A549 (cell line): Measurements from ENCODE around the gene TMX1. TPM values are rescaled to one million over a fixed set of nuclear protein-coding genes. Genes with fewer than 3 reads are reported as not detected.

Source experiments
- ATAC-seq, 2 experiments: fragments of 200-7000 bp in 1 of 2; fragments of >200 bp in 1 of 2; cut with Nextera tagmentation in 1 of 2; cut with Tn5 transposase in 1 of 2; 3 replicates each; pipeline versions ENCODE4 v1.8.0 to v1.9.1; 2018 to 2020; ENCODE audit warnings: mild to moderate bottlenecking in 1 of 2, moderate library complexity in 1 of 2
- CTCF ChIA-PET: fragments of 300-600 bp; sonication (Branson Sonifier 250); formaldehyde crosslinking; extraction: SDS; loops from one replicate; lab custom pipeline; 2021; ENCODE audit warnings: antibody characterized with exemption, inconsistent platforms; lab: Yijun Ruan, JAX
- POLR2A ChIA-PET: fragments of 350-600 bp; formaldehyde crosslinking; extraction: SDS; loops from one replicate; lab custom pipeline; 2021; ENCODE audit warnings: antibody characterized with exemption, inconsistent platforms; lab: Yijun Ruan, JAX
- DNase-seq, 2 experiments: peaks; one replicate each; pipeline versions ENCODE4 v3.0.0 to v3.0.0-alpha.2; 2011 to 2016; ENCODE audit warnings: low read depth in 1 of 2, low spot score in 1 of 2
- FAIRE-seq: peaks from 2 replicates; lab custom pipeline; 2011; peaks lifted over from hg19 to GRCh38; lab: Jason Lieb, UNC
- H3K27ac ChIP-seq, 2 experiments: fragments of >200 bp; sonication (Bioruptor Twin); formaldehyde crosslinking; 3 replicates each; pipeline ENCODE4 v1.5.1; 2016 to 2017
- H3K4me1 ChIP-seq: fragments of >200 bp; sonication (Bioruptor Twin); formaldehyde crosslinking; 3 replicates; pipeline ENCODE4 v1.6.1; 2016
- H3K4me2 ChIP-seq: fragments of >200 bp; sonication (Bioruptor Twin); formaldehyde crosslinking; 3 replicates; pipeline ENCODE4 v1.6.1; 2016
- H3K4me3 ChIP-seq: fragments of >200 bp; sonication (Bioruptor Twin); formaldehyde crosslinking; 3 replicates; pipeline ENCODE4 v1.5.1; 2016
- H3K9me3 ChIP-seq: fragments of >200 bp; sonication (Bioruptor Twin); formaldehyde crosslinking; 3 replicates; pipeline ENCODE4 v1.6.1; 2016
- EHMT2 ChIP-seq: fragments of 200-600 bp; sonication (generic); IDR thresholded peaks from 2 replicates; pipeline ENCODE4 v1.6.1; 2016; ENCODE audit warnings: antibody characterized with exemption, low read depth, mild to moderate bottlenecking, moderate library complexity
- FOSB ChIP-seq: fragments of 250-450 bp; sonication (Bioruptor Pico); IDR thresholded peaks from 2 replicates; pipeline ENCODE4 v1.5.0; 2020; ENCODE audit warnings: mild to moderate bottlenecking, moderate library complexity
- FOSL2 ChIP-seq, 2 experiments: fragments of 450-650 bp in 1 of 2; fragments of >200 bp in 1 of 2; sonication (Bioruptor Twin) in 1 of 2; formaldehyde crosslinking; IDR thresholded peaks; 2 replicates each; pipeline versions ENCODE4 v1.5.0 to v1.6.1; 2016 to 2020; ENCODE audit warnings: mild to moderate bottlenecking in 1 of 2, moderate library complexity in 1 of 2
- HDAC2 ChIP-seq: fragments of 200-600 bp; sonication (generic); IDR thresholded peaks from 2 replicates; pipeline ENCODE4 v1.6.1; 2016
- JUNB ChIP-seq: fragments of >200 bp; sonication (Bioruptor Twin); formaldehyde crosslinking; IDR thresholded peaks from 2 replicates; pipeline ENCODE4 v1.6.1; 2016
- KDM1A ChIP-seq: fragments of 200-600 bp; sonication (generic); IDR thresholded peaks from 2 replicates; pipeline ENCODE4 v1.6.1; 2016; ENCODE audit warnings: low read depth, mild to moderate bottlenecking
- KDM5A ChIP-seq: fragments of 200-600 bp; sonication (generic); IDR thresholded peaks from 2 replicates; pipeline ENCODE4 v1.6.1; 2016; ENCODE audit warnings: antibody characterized with exemption, mild to moderate bottlenecking
- PHF8 ChIP-seq: fragments of 200-600 bp; sonication (generic); IDR thresholded peaks from 2 replicates; pipeline ENCODE4 v1.6.1; 2016; ENCODE audit warnings: low read depth, mild to moderate bottlenecking, antibody characterized with exemption, moderate library complexity, borderline replicate concordance
- RAD21 ChIP-seq, 2 experiments: fragments of >200 bp in 1 of 2; sonication (Bioruptor Twin) in 1 of 2; formaldehyde crosslinking in 1 of 2; IDR thresholded peaks in 1 of 2; conservative IDR thresholded peaks in 1 of 2; 2 replicates in 1 of 2; 3 replicates in 1 of 2; pipeline ENCODE4 v1.6.1; 2012 to 2018; ENCODE audit warnings: inconsistent platforms in 1 of 2
- SREBF2 ChIP-seq: fragments of 450-650 bp; IDR thresholded peaks from 2 replicates; pipeline ENCODE4 v1.6.1; 2014; ENCODE audit warnings: mild to moderate bottlenecking, moderate library complexity
- ZSCAN20 ChIP-seq: fragments of 250-450 bp; sonication (Bioruptor Pico); IDR thresholded peaks from 2 replicates; pipeline ENCODE4 v1.8.0; 2022; ENCODE audit warnings: mild to moderate bottlenecking, moderate library complexity
- WGBS: methylation state at CpG from one replicate; pipeline ENCODE4 v1.1.6; 2017; ENCODE audit errors: missing lambda C conversion rate; 5-methylcytosine and 5-hydroxymethylcytosine counted together
- polyA plus RNA-seq, 4 experiments: library from polyadenylated mRNA; depleted of rRNA in 3 of 4; stranded (reverse); fragments of >200 nt; fragmentation: RNase III in 1 of 4; extraction: RNeasy Plus Mini Kit Qiagen cat#74134 plus additional on column Dnase treatment in 1 of 4; gene quantifications; 2 replicates in 3 of 4; 3 replicates in 1 of 4; pipeline ENCODE4 v1.2.3, GENCODE V29; 2011 to 2017
- TF ChIP-seq, protein P1 (sequence below): fragments of 150-350 bp; IDR thresholded peaks from 2 replicates; pipeline ENCODE4 v1.6.1; 2014; ENCODE audit warnings: low read depth, mild to moderate bottlenecking, low read length
- TF ChIP-seq, protein P2 (sequence below): fragments of 200-600 bp; sonication (generic); IDR thresholded peaks from 2 replicates; pipeline ENCODE4 v1.6.1; 2016; ENCODE audit warnings: antibody characterized with exemption, mild to moderate bottlenecking, moderate library complexity
- TF ChIP-seq, protein P3 (sequence below): IDR thresholded peaks from 2 replicates; pipeline ENCODE4 v1.6.1; 2012
- TF ChIP-seq, protein P4 (sequence below): fragments of 250-450 bp; sonication (Bioruptor Pico); IDR thresholded peaks from 2 replicates; pipeline ENCODE4 v1.5.0; 2021; ENCODE audit warnings: mild to moderate bottlenecking, moderate library complexity, borderline replicate concordance

The TMX1 gene
- polyA plus RNA-seq, 2 of the 4 experiments (the other 2 are of a cell fraction): 58.6 to 64.0 TPM

- ATAC-seq: no peak
- WGBS: 74% methylated on average over 1 of the region's 1 CpG
- CTCF ChIA-PET: interaction anchor here (0.6 to 3.4 kb wide), 5 partner anchors 9 to 772 kb away, joined by 3 to 17 read pairs (median 3); no protein-coding TSS in a partner anchor
- FAIRE-seq: no peak
- Histone ChIP-seq H3K4me3 (no peak overlapping the region), H3K4me2 (no peak overlapping the region), H3K27ac (no peak overlapping the region), H3K9me3 (no peaks in the 10 kb centered on the region), H3K4me1 (0 out of 3 replicates have a peak, but pooled peaks cover 3% of the 10 kb centered on the region)
- POLR2A ChIA-PET: no interaction called here
- TF ChIP-seq SREBF2: no peak
- no peak for TF ChIP-seq HDAC2
- no peak for TF ChIP-seq RAD21 (conservative IDR thresholded peaks at IDR 0.05 in 1 of 2, IDR thresholded peaks at IDR 0.05 in 1 of 2)
- no peak for TF ChIP-seq KDM5A
- TF ChIP-seq JUNB: no peak
- TF ChIP-seq, protein P1, sequence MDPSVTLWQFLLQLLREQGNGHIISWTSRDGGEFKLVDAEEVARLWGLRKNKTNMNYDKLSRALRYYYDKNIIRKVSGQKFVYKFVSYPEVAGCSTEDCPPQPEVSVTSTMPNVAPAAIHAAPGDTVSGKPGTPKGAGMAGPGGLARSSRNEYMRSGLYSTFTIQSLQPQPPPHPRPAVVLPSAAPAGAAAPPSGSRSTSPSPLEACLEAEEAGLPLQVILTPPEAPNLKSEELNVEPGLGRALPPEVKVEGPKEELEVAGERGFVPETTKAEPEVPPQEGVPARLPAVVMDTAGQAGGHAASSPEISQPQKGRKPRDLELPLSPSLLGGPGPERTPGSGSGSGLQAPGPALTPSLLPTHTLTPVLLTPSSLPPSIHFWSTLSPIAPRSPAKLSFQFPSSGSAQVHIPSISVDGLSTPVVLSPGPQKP: no peak
- no peak for TF ChIP-seq FOSL2 (IDR thresholded peaks at IDR 0.05)
- no peak for TF ChIP-seq FOSL2 (CRISPR knock-in tag; IDR thresholded peaks at IDR 0.05)
- no peak for TF ChIP-seq FOSB (CRISPR knock-in tag)
- no peak for TF ChIP-seq PHF8
- TF ChIP-seq KDM1A: no peak
- TF ChIP-seq, protein P2, sequence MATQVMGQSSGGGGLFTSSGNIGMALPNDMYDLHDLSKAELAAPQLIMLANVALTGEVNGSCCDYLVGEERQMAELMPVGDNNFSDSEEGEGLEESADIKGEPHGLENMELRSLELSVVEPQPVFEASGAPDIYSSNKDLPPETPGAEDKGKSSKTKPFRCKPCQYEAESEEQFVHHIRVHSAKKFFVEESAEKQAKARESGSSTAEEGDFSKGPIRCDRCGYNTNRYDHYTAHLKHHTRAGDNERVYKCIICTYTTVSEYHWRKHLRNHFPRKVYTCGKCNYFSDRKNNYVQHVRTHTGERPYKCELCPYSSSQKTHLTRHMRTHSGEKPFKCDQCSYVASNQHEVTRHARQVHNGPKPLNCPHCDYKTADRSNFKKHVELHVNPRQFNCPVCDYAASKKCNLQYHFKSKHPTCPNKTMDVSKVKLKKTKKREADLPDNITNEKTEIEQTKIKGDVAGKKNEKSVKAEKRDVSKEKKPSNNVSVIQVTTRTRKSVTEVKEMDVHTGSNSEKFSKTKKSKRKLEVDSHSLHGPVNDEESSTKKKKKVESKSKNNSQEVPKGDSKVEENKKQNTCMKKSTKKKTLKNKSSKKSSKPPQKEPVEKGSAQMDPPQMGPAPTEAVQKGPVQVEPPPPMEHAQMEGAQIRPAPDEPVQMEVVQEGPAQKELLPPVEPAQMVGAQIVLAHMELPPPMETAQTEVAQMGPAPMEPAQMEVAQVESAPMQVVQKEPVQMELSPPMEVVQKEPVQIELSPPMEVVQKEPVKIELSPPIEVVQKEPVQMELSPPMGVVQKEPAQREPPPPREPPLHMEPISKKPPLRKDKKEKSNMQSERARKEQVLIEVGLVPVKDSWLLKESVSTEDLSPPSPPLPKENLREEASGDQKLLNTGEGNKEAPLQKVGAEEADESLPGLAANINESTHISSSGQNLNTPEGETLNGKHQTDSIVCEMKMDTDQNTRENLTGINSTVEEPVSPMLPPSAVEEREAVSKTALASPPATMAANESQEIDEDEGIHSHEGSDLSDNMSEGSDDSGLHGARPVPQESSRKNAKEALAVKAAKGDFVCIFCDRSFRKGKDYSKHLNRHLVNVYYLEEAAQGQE: no peak
- no peak for TF ChIP-seq ZSCAN20
- TF ChIP-seq EHMT2: no peak
- TF ChIP-seq, protein P3, sequence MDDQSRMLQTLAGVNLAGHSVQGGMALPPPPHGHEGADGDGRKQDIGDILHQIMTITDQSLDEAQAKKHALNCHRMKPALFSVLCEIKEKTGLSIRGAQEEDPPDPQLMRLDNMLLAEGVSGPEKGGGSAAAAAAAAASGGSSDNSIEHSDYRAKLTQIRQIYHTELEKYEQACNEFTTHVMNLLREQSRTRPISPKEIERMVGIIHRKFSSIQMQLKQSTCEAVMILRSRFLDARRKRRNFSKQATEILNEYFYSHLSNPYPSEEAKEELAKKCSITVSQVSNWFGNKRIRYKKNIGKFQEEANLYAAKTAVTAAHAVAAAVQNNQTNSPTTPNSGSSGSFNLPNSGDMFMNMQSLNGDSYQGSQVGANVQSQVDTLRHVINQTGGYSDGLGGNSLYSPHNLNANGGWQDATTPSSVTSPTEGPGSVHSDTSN: no peak
- TF ChIP-seq, protein P4, sequence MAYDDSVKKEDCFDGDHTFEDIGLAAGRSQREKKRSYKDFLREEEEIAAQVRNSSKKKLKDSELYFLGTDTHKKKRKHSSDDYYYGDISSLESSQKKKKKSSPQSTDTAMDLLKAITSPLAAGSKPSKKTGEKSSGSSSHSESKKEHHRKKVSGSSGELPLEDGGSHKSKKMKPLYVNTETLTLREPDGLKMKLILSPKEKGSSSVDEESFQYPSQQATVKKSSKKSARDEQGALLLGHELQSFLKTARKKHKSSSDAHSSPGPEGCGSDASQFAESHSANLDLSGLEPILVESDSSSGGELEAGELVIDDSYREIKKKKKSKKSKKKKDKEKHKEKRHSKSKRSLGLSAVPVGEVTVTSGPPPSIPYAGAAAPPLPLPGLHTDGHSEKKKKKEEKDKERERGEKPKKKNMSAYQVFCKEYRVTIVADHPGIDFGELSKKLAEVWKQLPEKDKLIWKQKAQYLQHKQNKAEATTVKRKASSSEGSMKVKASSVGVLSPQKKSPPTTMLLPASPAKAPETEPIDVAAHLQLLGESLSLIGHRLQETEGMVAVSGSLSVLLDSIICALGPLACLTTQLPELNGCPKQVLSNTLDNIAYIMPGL (CRISPR knock-in tag): no peak
- no peak for DNase-seq
Observed at GRCh38 chr14:51206462-51206861, 33.6 kb upstream of the TMX1 start.

DNA sequence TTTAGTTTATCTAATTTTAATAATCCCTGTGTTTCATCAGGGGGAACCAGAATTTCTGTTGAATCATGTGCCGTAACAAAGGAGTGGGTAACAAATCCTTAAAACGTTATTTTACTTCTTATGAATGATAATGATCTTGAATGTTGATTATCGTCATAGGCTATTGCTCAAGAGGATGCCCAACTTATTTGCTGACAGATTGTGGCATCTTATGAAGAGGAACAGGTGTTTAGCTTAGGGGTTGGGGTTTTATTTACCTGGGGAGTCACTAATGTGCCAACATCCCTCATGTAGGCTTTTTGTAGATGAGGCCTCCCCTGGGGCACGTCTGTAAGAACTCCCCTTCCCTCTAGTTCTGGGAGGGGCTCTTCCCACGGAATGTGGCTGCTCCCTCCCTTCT lies 32.4 kb upstream of the TMX1 start:
- WGBS: 48% methylated on average over 5 of the region's 5 CpGs
- ChIA-PET POLR2A (no interaction called here), CTCF (interaction anchor here (3.4 kb wide), 1 partner anchor 10 kb away, joined by 17 read pairs; no protein-coding TSS in a partner anchor)
- DNase-seq: no peak
- no peak for TF ChIP-seq EHMT2
- no peak overlapping the region for H3K4me3 ChIP-seq
- H3K4me1 ChIP-seq: 0 out of 3 replicates have a peak, but pooled peaks cover 5% of the 10 kb centered on the region
- no peak overlapping the region for H3K27ac ChIP-seq
- H3K9me3 ChIP-seq: no peaks in the 10 kb centered on the region
- no peak overlapping the region for H3K4me2 ChIP-seq
- ATAC-seq: no peak
- FAIRE-seq: no peak
